ES-I3 (cell line): ENCODE measurements around the gene ARHGAP15.

Experiments used
- H3K36me3 ChIP-seq: 2 replicates; pipeline ENCODE4 v1.6.1; 2013; ENCODE audit warnings: mild to moderate bottlenecking, low read length, control low read depth, moderate library complexity; ENCODE audit not compliant: insufficient read depth
- H3K4me1 ChIP-seq: 2 replicates; pipeline ENCODE4 v1.6.1; 2013; ENCODE audit warnings: mild to moderate bottlenecking, control low read depth, low read length; ENCODE audit not compliant: insufficient read depth
- H3K9ac ChIP-seq: 2 replicates; pipeline ENCODE4 v1.6.1; 2013; ENCODE audit warnings: low read depth, mild to moderate bottlenecking, low read length, moderate library complexity
- H3K9me3 ChIP-seq: 2 replicates; pipeline ENCODE4 v1.6.1; 2013; ENCODE audit warnings: mild to moderate bottlenecking, low read length, moderate library complexity; ENCODE audit not compliant: control insufficient read depth, insufficient read depth

Gene ARHGAP15

DNA sequence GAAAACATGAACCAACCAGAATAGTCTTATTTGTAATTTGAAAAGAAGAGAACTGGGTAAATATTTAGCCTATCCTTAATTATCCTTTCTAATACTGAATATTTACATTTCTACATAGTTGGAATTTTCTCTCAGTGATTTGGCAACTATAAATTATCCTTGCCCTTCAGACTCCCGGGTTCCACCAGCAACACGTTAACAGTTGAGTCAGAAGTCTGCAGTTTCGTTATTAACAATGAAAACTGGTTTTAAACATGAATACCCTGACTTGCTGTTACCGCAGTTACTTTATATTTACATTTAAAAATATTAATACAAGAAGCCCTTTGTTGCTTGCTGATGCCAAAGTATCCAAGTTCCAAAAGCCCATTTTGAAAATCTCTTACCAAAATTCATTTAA lies 673.0 kb downstream of the ARHGAP15 start:
- Histone ChIP-seq H3K36me3 (no peaks in the 10 kb centered on the region), H3K9ac (no peak overlapping the region)

DNA sequence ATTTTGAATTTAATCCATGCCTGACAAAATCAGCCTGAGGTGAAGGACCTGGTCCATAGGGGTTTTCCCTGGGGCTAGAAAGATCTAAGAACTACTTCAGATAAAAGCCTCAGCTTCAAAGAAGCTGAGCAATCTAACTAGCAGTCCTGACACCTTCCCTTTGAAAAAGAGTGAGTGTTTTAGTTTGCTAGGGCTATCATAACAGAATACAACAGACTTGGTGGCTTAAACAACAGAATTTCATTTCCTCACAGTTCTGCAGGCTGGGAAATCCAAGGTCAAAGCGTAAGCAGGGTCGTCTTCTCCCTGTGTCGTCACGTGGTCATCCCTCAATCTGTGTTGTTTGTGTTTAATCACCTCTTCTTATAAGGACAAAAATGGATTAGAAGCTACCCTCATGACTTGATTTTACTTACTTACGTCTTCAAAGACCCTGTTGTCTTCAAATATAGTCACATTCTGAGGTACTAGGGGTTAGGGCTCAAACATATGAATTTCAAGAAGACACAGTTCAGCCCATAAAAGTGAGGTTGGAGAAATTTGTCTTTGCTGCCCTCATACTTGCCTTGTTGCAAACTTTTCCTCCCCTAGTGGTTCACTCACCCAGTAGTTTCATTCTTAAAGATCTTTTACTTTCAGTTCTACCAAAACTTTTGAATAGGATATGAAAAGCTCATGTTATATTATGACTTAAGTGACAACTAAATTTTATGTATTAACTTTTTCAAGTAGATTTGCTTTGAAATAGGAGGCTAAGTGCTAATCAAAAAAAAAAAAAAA lies 673.8 kb downstream of the ARHGAP15 start:
- Histone ChIP-seq H3K9me3 (no peaks in the 10 kb centered on the region), H3K36me3 (no peaks in the 10 kb centered on the region), H3K9ac (no peak overlapping the region), H3K4me1 (peaks cover 5% of the 10 kb centered on the region)

More for the DNA sequence above, 673.0 kb downstream of the ARHGAP15 start:
- Histone ChIP-seq H3K9me3 (no peaks in the 10 kb centered on the region), H3K4me1 (no peaks in the 10 kb centered on the region)

GRCh38 chr2:143803936-143804335 lies 674.7 kb downstream of the ARHGAP15 start:
- Histone ChIP-seq H3K9me3 (no peaks in the 10 kb centered on the region), H3K4me1 (peaks cover 14% of the 10 kb centered on the region), H3K36me3 (no peaks in the 10 kb centered on the region), H3K9ac (no peak overlapping the region)

- H3K9me3 ChIP-seq: no peaks in the 10 kb centered on the region
- H3K36me3 ChIP-seq: no peaks in the 10 kb centered on the region
- peaks cover 14% of the 10 kb centered on the region for H3K4me1 ChIP-seq
- no peak overlapping the region for H3K9ac ChIP-seq
Measured at GRCh38 chr2:143805666-143806065, 676.4 kb downstream of the ARHGAP15 start.

- Histone ChIP-seq H3K9ac (no peak overlapping the region), H3K36me3 (no peaks in the 10 kb centered on the region), H3K9me3 (no peaks in the 10 kb centered on the region), H3K4me1 (peaks cover 14% of the 10 kb centered on the region)
Measured at GRCh38 chr2:143807192-143807591, 678.0 kb downstream of the ARHGAP15 start.

DNA sequence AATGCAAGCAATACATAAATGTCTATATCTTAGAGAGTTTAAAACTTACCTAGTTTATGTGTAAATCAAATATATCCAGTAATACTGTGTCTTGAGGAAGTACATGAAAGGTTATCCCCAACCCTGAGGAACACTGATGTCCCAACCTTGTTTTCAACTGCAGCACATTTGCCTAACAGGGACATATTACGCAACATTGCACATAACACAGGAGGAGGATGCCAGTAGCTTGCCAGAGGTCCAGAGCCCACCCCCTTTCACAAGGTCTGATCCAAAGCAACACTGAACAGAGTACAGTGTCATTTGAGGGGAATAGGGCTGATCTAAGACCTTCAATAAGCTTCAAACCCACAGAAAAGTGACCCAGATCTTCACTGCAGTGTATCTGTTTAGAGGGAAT lies 678.5 kb downstream of the ARHGAP15 start:
- no peaks in the 10 kb centered on the region for H3K36me3 ChIP-seq
- no peak overlapping the region for H3K9ac ChIP-seq
- H3K4me1 ChIP-seq: peaks cover 14% of the 10 kb centered on the region
- H3K9me3 ChIP-seq: no peaks in the 10 kb centered on the region

GRCh38 chr2:143808166-143808565 lies 678.9 kb downstream of the ARHGAP15 start:
- no peaks in the 10 kb centered on the region for H3K36me3 ChIP-seq
- H3K4me1 ChIP-seq: peaks cover 14% of the 10 kb centered on the region
- H3K9ac ChIP-seq: no peak overlapping the region
- H3K9me3 ChIP-seq: no peaks in the 10 kb centered on the region

- no peaks in the 10 kb centered on the region for H3K36me3 ChIP-seq
- H3K9ac ChIP-seq: no peak overlapping the region
- H3K4me1 ChIP-seq: peaks cover 14% of the 10 kb centered on the region; the same call in 1 of the 2 replicates
- no peaks in the 10 kb centered on the region for H3K9me3 ChIP-seq
Measured at GRCh38 chr2:143815082-143815481, 685.9 kb downstream of the ARHGAP15 start.

DNA sequence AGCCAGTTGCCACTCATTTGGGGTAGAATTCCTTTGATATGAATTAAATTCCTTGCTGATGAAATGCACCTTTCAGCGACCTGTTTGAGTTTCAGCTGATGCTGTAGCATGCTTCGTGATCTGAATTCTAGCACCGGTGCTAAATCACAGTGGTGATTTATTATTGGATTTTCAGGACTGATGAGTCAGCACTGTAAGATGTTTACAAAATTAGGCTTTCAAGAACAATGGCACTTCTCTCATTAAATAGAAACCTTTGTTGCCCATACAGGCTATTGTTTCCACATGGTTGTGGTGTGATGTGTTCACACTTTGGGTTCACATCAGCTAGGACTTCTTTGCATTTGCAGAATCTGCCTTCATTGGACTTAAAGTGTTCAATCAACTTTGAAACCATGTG lies 687.7 kb downstream of the ARHGAP15 start:
- Histone ChIP-seq H3K9ac (no peak overlapping the region), H3K36me3 (no peaks in the 10 kb centered on the region), H3K4me1 (peaks cover 14% of the 10 kb centered on the region; the same call in 1 of the 2 replicates), H3K9me3 (no peaks in the 10 kb centered on the region)
